GM19395 (cell line): ENCODE results near the gene MBP.

Source experiments
- ATAC-seq: cut with Tn5 transposase; IDR thresholded peaks from one replicate; pipeline ENCODE4 v1.9.1; 2021; ENCODE audit warnings: mild to moderate bottlenecking, moderate library complexity; ENCODE audit not compliant: unreplicated experiment

The MBP gene

DNA sequence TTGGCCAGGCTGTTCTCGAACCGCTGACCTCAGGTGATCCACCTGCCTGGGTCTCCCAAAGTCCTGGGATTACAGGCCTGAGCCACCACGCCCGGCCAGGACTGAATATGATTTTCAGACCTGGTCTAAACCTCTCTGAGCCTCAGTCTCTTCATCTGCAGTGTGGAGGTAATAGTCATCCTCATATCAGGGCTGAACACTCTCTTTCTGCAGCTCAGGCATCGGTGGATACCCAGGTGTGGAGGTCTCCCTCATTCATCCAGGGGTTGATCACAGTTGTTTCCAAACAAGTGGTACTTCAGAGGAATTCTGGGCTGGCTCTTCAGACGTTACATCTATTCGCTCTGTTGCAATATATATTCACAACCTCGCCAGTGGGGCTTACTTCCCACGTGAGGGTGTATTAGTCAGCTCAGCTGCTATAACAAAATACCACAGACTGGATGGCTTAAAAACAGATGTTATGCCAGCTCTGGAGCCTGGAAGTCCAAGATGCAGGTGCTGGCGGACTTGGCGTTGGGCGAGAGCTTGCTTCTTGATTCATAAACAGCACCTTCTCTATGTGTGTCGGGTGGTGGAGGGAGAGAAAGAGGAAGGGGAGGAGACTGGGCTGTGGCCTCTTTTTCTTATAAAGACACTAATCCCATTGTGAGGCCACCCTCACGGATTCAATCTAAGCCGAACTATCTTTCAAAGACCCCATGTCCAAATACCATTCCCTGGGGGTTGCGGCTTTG is 2.9 kb upstream of the MBP start:
- ATAC-seq, result no peak

DNA sequence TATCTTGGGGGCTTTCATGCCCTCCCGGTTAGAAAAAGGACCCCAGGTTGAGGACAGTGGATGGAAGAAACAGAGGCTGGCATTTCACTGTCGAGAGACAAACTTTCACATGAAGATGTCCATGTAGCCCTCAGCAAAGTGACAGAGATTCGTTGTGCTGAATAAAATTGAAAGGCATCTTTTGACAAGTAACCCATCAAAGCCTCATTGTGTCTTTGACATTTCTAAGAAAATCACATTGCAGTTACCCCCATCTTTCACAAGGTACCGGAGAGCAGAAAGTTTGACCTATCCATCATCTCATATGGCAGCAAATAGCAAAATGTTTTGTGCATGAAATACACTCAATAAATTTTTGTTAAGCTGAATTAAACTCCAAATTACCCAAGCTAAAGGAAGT is 2.0 kb upstream of the MBP start:
- ATAC-seq, result no peak

DNA sequence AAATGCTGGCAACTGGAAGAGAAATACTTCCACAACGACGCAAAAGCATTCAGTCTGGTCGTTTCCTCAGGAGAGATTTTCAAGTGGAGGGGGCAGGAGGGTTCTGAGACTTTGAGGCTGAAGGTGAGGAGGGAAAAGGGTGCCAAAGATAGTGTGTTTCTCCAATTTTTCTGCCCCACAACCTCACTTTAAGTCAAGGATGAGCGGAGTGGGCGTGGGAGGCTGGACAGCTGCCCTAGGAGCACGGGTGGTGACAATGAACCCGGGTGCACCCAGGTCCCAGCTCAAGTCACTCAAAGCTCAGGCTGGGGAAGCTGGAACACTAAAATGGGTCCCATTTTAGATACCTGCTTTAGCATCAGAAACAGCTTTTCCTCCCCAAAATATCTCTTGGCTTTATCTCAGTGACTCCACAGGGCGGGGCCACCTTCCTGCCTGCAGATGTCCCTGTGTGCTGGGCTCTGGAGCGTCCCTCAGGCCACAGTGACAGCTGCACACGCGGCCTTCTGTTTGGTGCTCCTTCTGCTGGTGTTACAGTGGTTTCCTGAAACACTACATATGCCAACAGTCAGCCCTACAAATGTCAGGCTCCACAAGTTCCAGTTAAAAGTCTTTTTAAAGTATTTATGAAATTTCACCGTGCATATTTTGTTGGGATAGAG is 1.4 kb upstream of the MBP start:
- ATAC-seq, result no peak

DNA sequence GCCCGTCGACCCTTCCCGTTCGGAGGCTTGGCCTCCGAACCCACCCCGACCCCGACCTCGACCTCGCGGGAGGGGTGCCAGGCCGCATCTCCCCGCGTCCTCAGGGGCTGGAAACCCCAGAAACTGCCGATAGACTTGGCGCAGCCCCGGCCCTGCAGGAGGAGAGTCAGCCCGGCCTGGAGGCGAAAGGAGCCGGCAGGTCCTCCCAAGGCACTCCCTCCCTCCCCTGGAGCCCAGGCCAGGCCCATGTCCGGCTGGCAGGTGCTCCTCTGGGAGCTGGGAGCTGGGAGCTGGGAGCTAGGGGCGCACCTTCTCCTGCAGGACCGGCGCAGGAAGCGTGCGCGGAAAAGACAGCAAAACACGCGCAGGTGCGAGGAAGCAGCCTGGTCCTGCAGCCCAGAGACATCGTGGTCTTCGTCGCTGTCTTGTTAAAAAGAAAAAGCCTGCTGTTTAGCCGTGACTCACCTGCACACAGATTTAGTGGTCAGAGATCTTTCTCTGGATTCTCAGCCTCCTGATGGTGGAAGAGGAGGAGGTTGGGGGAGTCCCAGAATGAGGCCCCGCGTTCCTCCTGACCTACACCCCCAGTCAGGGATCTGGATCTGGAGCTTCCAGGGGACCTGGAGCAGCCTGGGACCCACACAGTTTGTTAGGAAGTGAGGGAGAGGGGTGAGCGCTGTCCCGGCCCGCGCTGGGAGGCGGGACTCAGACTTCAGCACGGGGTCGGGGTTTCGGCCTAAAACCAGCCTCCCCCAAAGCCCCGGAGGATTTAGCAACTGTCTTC is 660 bp upstream of the MBP start:
- ATAC-seq, result no peak

DNA sequence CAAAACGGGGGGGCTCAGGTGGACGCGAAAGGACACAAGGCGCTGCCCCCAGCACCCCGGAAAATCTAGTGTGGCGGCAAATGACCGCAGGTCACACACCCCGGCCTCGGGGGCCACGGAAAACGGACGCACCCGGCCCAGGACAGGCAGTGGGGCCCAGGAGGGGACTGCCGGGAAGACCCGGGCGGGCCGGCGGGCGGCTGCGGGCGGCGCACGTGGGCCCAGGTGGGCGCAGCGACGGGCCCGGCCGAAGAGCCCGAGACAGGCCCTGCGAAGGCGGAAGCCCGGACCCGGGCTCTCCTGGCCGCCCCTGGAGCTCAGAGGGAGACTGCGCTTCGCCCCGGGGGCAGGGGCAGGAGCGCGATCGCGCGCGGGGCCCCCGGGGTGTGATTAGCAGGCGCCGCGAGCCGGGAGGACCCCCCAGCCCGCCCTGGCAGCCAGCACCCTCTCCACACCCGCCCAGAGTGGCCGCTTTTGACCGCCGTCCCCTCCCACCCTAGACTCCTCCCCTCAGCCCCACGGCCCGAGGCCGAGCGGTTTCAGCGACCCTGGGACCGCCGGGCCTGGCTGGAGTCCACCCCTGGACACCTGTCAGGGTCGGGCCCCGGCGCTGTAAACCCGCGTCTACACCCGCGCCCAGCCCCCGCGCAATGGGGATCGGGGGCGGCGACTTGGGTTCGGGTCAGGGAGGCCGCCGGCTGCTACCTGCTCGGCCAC is 773 bp downstream of the MBP start:
- peak; percentile 63 for ATAC-seq

DNA sequence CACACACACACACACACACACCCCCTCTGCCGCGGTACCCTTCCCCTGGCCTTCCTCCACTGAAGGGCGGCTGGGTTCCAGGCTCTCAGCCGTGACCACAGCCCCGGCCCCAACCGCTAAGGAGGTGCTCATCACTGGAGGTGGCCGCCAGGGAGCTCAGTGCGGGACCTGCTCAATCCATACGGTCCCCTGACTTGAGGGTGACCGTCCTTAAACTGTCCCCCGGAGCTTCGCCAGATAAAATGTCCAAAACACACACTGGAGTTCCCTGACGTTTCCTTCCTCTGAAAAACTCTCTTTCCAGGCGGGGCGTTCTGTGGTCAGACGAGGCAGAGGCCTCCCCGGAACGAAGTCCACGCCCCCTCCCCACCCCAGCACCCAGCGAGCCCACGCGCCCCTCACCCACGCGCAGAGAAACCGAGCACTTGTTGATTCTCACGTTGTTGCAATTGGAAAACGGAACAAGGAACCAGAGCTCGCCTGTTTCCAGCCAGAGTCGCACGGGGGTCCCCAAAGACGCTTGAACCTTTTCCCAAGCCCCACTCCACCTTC is 1.4 kb downstream of the MBP start:
- ATAC-seq, result peak; percentile 23

DNA sequence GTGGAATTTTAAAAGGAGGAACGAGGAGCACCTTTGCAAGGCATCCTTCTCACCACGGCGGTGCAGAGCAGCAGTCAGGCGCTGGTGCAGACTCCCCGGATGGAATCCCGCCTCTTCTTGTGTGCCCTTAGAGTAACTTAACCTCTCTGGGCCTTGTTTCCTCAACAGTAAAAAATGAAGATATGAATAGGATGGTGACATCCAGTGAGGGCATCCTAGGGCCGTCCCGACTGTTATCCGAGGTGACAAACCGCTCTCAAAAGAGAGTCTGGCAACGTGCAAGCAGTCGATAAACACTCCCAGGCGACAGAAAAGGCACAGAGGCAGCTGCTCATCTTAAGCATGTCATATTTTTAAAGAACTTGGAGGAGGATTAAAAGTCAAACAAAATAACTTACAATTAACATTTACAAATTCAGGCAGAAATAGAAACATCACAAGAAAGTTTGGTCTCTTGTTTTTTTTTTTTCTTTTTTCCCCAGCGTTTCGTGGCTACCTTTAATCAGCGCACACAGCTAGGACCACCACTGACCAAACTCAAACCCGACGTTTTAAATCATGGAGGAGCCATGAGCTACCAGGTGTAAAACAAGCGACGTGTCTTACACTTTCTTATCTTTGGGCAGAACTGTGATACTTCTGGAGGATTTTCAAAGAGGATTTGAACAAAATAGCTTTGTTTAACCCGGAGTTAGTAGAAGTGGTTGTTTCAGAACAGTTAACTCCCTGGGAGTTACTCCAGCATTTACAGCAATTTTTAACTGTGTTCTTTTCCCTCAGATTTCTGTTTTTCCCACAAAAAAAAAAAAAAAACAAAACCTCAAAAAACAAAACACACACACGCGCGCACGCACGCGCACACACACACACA is 2.1 kb downstream of the MBP start:
- ATAC-seq, result no peak

DNA sequence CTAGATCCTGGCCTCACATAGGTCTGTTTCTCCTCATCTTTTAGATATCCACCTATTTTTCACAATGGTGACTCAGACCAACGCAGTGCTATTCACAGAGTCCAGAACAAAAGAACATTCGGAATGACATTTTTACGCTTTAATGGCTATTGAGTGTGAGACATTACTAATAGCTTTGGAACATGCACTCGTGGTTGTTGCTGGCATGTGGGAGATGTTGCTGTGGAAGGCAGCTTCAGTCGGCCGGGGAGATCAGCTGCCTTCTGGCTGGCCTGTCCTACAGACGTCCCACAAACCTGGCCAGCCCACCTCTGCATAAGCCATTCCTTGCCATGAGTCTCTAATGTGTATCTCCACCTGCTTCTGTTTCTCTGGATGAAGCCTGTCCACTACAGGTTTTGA is 3.4 kb downstream of the MBP start:
- no peak for ATAC-seq

DNA sequence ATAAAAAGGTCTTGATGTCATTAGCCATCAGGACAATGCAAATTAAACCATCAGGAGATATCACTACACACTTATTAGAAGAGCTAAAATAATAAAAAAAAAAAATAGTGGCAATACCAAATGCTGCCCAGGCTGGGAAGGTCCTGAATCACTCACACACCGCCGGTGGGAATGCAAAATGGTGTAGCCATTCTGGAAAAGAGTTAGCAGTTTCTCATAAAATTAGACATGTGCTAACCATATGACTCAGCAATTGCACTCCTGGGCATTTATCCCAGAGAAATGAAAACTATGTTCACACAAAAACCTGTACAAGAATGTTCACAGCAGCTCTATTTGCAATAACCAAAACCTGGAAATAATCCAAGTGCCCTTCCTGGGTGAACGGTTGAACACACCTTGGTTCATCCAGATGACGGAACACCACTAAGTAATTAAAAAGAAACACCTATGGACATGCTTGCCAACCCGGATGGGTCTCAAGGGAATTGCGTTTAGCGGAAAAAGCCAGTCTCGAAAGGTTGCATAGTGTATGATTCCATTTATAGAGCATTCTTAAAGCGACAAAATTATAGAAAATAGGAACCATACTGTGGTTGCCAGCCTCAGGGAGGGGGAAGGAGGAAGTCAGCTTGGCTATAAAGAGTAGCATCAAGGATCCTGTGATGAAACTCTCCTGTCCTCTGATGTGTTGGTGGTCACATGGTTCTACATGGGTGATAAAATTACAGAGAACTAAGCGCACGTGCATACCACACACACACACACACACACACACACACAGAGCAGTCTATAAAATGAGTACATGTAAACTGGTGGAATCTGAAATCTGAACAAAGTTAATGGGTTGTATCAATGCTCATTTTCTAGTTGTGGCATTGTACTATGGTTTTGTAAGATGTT is 4.6 kb downstream of the MBP start:
- peak; percentile 32 for ATAC-seq

DNA sequence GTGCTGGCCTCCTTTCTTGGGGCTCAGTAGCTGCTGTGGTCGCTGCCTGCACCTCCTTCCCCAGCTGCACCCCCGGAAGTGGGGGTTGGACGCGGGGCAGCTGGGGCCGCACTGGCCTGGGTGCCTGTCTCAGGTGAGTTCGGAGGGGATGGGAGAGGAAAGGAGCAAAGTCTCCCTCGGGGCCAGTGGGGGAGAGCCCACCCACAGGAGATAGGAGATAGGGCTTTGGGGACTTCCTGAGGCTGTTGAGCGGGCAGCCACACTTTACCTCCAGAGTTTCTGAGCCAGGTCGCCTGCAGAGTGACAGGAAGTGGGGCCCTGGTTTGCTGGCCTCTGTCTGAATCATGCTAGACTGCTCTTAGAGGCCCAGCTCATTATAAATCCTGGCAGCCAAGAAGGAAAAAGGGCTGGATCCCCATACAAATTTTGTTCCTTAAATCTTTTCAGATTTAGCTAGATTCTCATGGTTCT is 8.1 kb downstream of the MBP start:
- peak; percentile 65 for ATAC-seq

DNA sequence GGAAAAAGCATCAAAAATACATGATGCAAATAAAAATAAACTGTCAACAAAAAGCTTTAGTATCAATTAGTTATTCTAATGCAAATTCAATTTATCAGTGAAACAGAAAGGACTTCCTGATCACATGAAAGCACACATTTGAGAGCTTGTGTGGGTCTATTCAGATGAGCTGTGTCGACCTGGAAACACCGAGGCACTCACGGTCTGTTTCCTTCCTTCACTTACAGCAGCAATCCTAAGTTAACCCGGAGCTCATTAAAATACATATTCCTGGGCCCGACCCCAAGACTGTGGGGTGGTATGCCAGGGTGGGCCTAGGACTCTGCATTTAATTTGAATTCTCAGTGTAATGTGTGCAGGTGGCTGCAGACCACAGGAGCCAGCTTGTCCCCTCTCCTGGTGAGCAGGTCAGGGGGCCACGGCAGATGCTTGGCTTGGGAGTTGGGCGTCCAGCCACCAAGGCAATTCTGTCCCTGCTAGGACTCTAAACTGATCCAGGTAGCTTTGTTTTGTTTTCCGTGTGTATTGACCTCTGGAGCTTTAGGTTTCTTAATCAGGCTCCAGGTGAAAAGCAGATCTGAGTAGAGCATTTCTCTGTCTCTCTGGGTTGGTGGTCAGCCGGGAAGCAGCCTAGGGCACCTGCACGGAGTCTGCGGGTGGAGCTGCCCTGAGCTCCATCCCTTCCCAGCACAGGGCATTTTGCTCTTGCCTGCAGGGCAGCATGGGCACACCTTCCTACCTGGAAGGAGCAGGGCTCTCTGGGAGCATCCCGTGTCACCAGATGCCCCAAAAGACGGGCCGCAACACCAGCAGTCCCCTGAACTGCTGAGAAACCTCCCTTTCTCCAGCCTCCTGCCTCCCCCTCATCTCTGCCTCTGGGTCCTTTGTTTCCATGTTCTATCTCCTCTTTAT is 9.0 kb downstream of the MBP start:
- no peak for ATAC-seq

DNA sequence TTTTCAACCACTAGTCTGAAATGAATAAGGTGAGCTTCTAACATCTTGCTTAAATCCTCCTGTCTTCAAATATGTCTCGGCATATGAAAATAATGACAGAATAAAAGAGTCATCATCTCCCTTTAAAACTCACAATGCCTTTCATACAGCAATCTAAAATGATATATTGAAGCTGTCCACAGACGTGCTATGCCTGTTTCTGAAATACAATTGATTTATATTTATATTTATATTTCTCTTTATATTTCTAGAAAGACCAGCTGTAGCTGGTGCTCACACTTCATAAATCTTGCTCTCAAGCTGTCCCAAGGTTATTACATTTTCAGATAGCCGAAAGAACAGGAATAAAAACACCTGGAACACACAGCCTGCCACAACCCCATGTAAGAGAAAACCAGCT is 11.1 kb downstream of the MBP start:
- no peak for ATAC-seq

DNA sequence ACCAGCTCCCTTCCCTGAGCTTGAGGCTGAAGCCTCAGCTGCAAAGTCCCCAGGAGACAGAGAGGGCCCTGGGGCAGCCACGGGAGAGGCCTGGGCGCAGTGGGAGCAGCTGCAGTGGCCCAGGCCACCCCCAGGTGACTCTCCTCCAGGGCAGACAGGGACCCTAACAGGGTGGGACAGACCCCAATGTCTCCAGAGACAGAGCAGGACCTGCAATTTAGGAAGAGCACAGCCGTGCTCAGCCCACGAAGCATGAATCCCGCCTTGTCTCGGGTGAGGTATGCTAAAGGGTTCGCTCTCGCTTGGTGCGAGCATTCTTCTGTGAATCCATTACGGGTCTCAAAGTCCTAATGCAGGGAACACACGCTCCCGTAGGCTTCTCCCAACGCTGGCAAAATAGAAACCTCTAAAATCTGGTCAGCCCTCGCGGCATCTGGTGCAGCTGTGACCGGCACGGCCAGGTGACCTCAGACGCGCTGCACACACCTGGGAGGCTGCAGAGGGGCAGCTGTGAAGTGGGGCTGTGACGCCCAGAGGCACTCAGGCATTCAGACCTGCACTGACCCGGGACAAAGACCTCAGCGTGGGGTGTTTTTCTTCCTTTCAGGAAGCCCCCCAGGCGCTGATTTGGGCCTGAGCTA is 12.6 kb downstream of the MBP start:
- no peak for ATAC-seq

DNA sequence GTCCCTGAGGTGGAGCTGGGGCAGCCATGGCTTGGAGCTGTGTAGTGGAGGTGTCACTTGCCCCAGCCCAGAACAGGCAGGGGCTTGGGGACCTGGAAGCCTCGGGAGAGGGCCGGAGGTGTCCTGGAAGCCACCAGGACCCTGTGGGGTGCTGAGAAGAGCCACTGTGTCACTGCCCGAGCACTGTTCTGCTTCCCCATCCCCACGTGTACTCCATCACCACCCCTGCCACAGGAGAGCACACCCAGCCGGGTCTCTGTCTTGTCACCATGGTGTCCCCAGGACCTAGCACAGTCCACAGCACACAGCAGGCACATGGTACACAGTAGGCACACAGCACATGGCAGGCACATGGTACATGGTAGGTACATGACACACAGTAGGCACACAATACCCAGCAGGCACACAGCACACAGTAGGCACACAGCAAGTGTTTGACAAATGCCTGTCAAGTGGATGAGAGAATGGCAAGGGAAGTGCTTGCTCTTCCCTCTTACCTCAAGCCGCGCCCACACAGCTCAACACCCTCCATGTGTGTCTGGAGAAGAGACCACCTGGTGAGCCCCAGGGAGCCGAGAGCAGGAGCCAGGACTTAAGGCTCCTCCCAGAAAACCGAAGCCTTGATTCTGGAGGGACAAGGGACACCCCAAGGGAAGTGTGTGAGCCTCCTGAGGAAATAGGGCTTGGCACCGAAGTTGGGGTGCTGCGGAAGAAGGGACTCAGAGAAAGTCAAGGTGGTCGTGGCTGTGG is 13.3 kb downstream of the MBP start:
- no peak for ATAC-seq

DNA sequence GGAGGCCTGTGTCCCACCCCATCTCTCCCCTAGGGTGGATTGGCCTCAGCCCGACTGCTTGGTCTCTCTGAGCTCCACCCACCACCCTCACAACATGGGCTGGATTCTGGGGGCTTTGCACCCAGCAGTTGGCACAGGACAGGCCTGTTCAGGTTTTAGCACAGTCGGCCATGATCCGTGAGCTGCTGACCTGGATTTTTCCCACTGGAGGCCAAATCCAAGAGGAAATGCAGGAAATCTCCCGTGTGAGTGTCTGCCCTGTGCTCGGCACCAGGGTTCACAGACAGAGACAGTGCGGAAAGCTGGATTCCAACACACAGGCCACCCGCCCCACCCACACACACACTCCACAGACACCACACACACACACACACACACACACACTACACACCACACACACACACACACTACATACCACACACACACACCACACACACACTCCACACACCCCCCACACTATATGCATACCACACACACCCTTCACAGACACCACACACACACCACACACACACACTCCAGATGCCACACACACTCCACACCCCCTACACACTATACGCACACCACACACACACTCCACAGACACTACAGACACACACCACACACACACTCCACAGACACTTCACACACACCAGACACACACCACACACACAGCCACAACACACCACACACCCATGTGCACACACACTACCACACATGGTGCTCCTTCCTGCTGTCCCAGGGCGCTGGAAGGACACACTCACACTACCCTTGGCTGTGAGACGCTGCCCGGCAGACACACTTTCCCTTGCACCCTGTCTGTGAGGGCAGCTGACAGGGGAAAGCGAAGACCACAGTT is 14.1 kb downstream of the MBP start:
- ATAC-seq, result no peak
